Heart left ventricle (tissue), 13 donors: ENCODE results near the gene UNKL.

Experiments used
- POLR2A ChIP-seq, 2 donors: fragments of 450-650 bp; IDR thresholded peaks; one replicate each; pipeline ENCODE4 v1.6.1; 2017; ENCODE audit warnings: antibody characterized with exemption in 2 of 2, mild to moderate bottlenecking in 2 of 2, moderate library complexity in 2 of 2
- TF ChIP-seq, protein P1 (sequence below), 12 donors: fragments of 200-600 bp; sonication (generic) in 4 of 12; IDR thresholded peaks; one replicate each; pipeline versions ENCODE4 v1.5.0 to v1.8.0; 2018 to 2022; ENCODE audit warnings: antibody characterized with exemption in 12 of 12, mild to moderate bottlenecking in 5 of 12
- donor health status: ischemic (EF 13 %, LVEDD 7.1; RV severe dilation, severe dysfunction).
- donor health status: DM: no; HTN: yes; CAD: no.
- donor health status: DM: no; HTN: no; CAD: no.
- donor health status: ischemic (EF 25% LVEDD 6.9; RV normal size, moderate dysfunction).
- donor health status: ischemic (EF 25% LVEDD 5.7; RV mildly dilated, moderate dysfunction).
- donor health status: ischemic (EF 35%, LVEDD 5.7; RV mildly dilated, moderate dysfunction).
- donor health status: nonischemic (EF 11% LVEDD 7.7; RV severe dilation, severe dysfunction).
- donor health status: DM: yes; HTN: yes; CAD: no.
- donor health status: PGD.
- donor health status: ischemic (EF 29% LVEDD 5.4; RV normal size, mild dysfunction).
- donor health status: nonischemic (EF 23%, LVEDD 6.1; RV moderate dilation, normal function).

DNA sequence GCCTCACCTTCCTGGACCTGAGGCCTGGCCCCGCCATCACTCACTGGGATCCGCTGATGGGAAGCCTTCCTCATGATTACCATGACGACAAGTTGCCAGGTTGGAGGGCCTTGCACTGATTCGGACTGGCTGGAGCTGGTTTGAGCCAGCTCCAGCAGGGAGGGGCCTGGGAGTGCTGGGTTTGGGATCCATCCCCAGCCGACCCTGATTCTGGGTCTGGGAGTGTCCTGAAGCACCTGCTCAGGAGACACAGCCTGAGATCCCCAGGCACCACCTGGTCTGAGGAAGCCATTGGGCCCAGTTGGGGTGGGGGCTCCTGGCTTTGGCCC, 86.9 kb downstream of the UNKL start:
- TF ChIP-seq, protein P1, sequence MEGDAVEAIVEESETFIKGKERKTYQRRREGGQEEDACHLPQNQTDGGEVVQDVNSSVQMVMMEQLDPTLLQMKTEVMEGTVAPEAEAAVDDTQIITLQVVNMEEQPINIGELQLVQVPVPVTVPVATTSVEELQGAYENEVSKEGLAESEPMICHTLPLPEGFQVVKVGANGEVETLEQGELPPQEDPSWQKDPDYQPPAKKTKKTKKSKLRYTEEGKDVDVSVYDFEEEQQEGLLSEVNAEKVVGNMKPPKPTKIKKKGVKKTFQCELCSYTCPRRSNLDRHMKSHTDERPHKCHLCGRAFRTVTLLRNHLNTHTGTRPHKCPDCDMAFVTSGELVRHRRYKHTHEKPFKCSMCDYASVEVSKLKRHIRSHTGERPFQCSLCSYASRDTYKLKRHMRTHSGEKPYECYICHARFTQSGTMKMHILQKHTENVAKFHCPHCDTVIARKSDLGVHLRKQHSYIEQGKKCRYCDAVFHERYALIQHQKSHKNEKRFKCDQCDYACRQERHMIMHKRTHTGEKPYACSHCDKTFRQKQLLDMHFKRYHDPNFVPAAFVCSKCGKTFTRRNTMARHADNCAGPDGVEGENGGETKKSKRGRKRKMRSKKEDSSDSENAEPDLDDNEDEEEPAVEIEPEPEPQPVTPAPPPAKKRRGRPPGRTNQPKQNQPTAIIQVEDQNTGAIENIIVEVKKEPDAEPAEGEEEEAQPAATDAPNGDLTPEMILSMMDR (IDR thresholded peaks at IDR 0.05): no peak
- TF ChIP-seq POLR2A (IDR thresholded peaks at IDR 0.05): no peak
